Measurements from ENCODE around the gene KTN1.

KTN1 gene

GRCh38 chr14:55710506-55711041 is 130.6 kb downstream of the KTN1 start:
- no peak for TF ChIP-seq CTCF (IDR thresholded peaks at IDR 0.05; ENCODE audit: control insufficient read depth, insufficient read depth, low read depth, low read length, missing control alignments)
- no peak for DNase-seq (ENCODE audit: low read depth)
- no peak overlapping the region for H3K4me3 ChIP-seq (ENCODE audit: control insufficient read depth, low read depth, low read length)

GRCh38 chr14:55711175-55711811 is 131.3 kb downstream of the KTN1 start:
- DNase-seq (ENCODE audit: low read depth) = no peak
- TF ChIP-seq CTCF (IDR thresholded peaks at IDR 0.05; ENCODE audit: control insufficient read depth, insufficient read depth, low read depth, low read length, missing control alignments) = no peak
- H3K4me3 ChIP-seq (ENCODE audit: control insufficient read depth, low read depth, low read length) = no peak overlapping the region

- DNase-seq (ENCODE audit: low read depth) = no peak
Measured at GRCh38 chr14:55712491-55712890, 132.5 kb downstream of the KTN1 start.

GRCh38 chr14:55713486-55713885 is 133.5 kb downstream of the KTN1 start:
- TF ChIP-seq CTCF (IDR thresholded peaks at IDR 0.05; ENCODE audit: control insufficient read depth, insufficient read depth, low read depth, low read length, missing control alignments) = no peak

More at GRCh38 chr14:55712491-55712890, 132.5 kb downstream of the KTN1 start:
- no peak for TF ChIP-seq CTCF (IDR thresholded peaks at IDR 0.05; ENCODE audit: control insufficient read depth, insufficient read depth, low read depth, low read length, missing control alignments)
- H3K4me3 ChIP-seq (ENCODE audit: control insufficient read depth, low read depth, low read length) = no peak overlapping the region

GRCh38 chr14:55715889-55716288 is 135.9 kb downstream of the KTN1 start:
- no peak overlapping the region for H3K4me3 ChIP-seq (ENCODE audit: control insufficient read depth, low read depth, low read length)
- no peak for TF ChIP-seq CTCF (IDR thresholded peaks at IDR 0.05; ENCODE audit: control insufficient read depth, insufficient read depth, low read depth, low read length, missing control alignments)
- DNase-seq (ENCODE audit: low read depth) = peak; percentile 73

More at GRCh38 chr14:55713486-55713885, 133.5 kb downstream of the KTN1 start:
- DNase-seq (ENCODE audit: low read depth) = no peak
- no peak overlapping the region for H3K4me3 ChIP-seq (ENCODE audit: control insufficient read depth, low read depth, low read length)

- TF ChIP-seq CTCF (IDR thresholded peaks at IDR 0.05; ENCODE audit: control insufficient read depth, insufficient read depth, low read depth, low read length, missing control alignments) = no peak
- H3K4me3 ChIP-seq (ENCODE audit: control insufficient read depth, low read depth, low read length) = no peak overlapping the region
- DNase-seq (ENCODE audit: low read depth) = no peak
Measured at GRCh38 chr14:55717621-55718020, 137.6 kb downstream of the KTN1 start.
